ENCODE measurements around the gene SPAG17.

- TF ChIP-seq CTCF (IDR thresholded peaks at IDR 0.05; ENCODE audit: poor library complexity) (no peak), EZH2 (IDR thresholded peaks at IDR 0.05; ENCODE audit: borderline replicate concordance) (no peak), EZH2phosphoT487 (IDR thresholded peaks at IDR 0.05; ENCODE audit: low read depth, severe bottlenecking, unreplicated experiment) (no peak)
Observed at GRCh38 chr1:118100686-118101514, 84.1 kb downstream of the SPAG17 start.

All from hepatocyte (in vitro differentiated cells).